Heart right ventricle (tissue), 16 donors: ENCODE measurements around the gene ADGRD2. TPM values are rescaled to one million over a fixed set of nuclear protein-coding genes. Genes with fewer than 3 reads are reported as not detected.

Experiments used
- ATAC-seq, 8 donors: fragments of 200-7000 bp; cut with Tn5 transposase; one replicate each; pipeline ENCODE4 v1.9.1; 2020; ENCODE audit warnings: mild to moderate bottlenecking in 8 of 8, moderate library complexity in 8 of 8, moderate number of reproducible peaks in 1 of 8
- DNase-seq, 2 donors: peaks; one replicate each; pipeline ENCODE4 v3.0.0-alpha.2; 2020
- H3K27ac ChIP-seq, 10 donors: fragments of 200-600 bp; sonication (generic) in 2 of 10; one replicate each; pipeline versions ENCODE4 v1.5.0 to v1.8.0; 2020 to 2022; ENCODE audit warnings: mild to moderate bottlenecking in 3 of 10
- H3K27me3 ChIP-seq, 7 donors: fragments of 200-600 bp; one replicate each; pipeline ENCODE4 v1.8.0; 2021 to 2022; ENCODE audit warnings: mild to moderate bottlenecking in 2 of 7
- H3K36me3 ChIP-seq, 9 donors: fragments of 200-600 bp; sonication (generic) in 1 of 9; one replicate each; pipeline versions ENCODE4 v1.5.0 to v1.8.0; 2020 to 2022; ENCODE audit warnings: mild to moderate bottlenecking in 2 of 9
- H3K4me1 ChIP-seq, 9 donors: fragments of 200-600 bp; sonication (generic) in 1 of 9; one replicate each; pipeline versions ENCODE4 v1.5.0 to v1.8.0; 2020 to 2022; ENCODE audit warnings: mild to moderate bottlenecking in 4 of 9
- H3K4me3 ChIP-seq, 10 donors: fragments of 200-600 bp; sonication (generic) in 2 of 10; one replicate each; pipeline versions ENCODE4 v1.5.0 to v1.8.0; 2020 to 2022; ENCODE audit warnings: mild to moderate bottlenecking in 7 of 10, moderate library complexity in 2 of 10
- H3K9me3 ChIP-seq, 11 donors: fragments of 200-600 bp in 10 of 11; sonication (generic) in 2 of 11; one replicate each; pipeline versions ENCODE4 v1.5.0 to v1.8.0; 2013 to 2022; ENCODE audit warnings: mild to moderate bottlenecking in 2 of 11, control low read depth in 1 of 11, moderate library complexity in 1 of 11
- whole genome bisulfite sequencing, 2 donors: extraction: QIAGEN DNeasy Blood & Tissue Kit; methylation state at CpG; one replicate each; pipeline ENCODE4 v1.1.7; 2013; ENCODE audit warnings: inconsistent platforms in 1 of 2; 5-methylcytosine and 5-hydroxymethylcytosine counted together
- intact Hi-C, 10 donors: fragments of 100-400 bp; cut with DNase I; formaldehyde crosslinking; loops; one replicate each; pipeline versions ENCODE4 v1.11.1 to v1.14.2; 2022
- polyA plus RNA-seq, 2 donors: library from polyadenylated mRNA; stranded (reverse); fragments of 200-250 nt; gene quantifications; one replicate each; pipeline ENCODE4 v1.2.3, GENCODE V29; 2013
- total RNA-seq, 10 donors: library from RNA; stranded (reverse); fragmentation: NEBNext Ultra II Directional in 3 of 10; extraction: Animal tissue kit (Norgen Biotek cat#: 25700) in 3 of 10; gene quantifications; one replicate each; pipeline versions ENCODE4 v1.2.1 to v1.2.4, GENCODE V29; 2021 to 2023
- TF ChIP-seq, protein P1 (sequence below), 9 donors: fragments of 200-600 bp; sonication (generic) in 2 of 9; IDR thresholded peaks; one replicate each; pipeline versions ENCODE4 v1.5.0 to v1.8.0; 2021 to 2022; ENCODE audit warnings: antibody characterized with exemption in 9 of 9, mild to moderate bottlenecking in 5 of 9, moderate library complexity in 1 of 9
- donor health status: Arrhythmogenic right ventricular cardiomyopathy.
- donor health status: ischemic (EF 13 %, LVEDD 7.1; RV severe dilation, severe dysfunction).
- donor health status: healthy with polysubstance abuse.
- donor health status: DM: no; HTN: yes; CAD: no.
- donor health status: DM: no; HTN: no; CAD: no.
- donor health status: ischemic (EF 25% LVEDD 6.9; RV normal size, moderate dysfunction).
- donor health status: ischemic (EF 25% LVEDD 5.7; RV mildly dilated, moderate dysfunction).
- donor health status: healthy.
- donor health status: DM: yes; HTN: yes; CAD: no.
- donor health status: Ischemic cardiomyopathy.
- donor health status: ischemic (EF 35%, LVEDD 5.7; RV mildly dilated, moderate dysfunction).
- donor health status: nonischemic (EF 11% LVEDD 7.7; RV severe dilation, severe dysfunction).
- donor health status: DM: yes; HTN: yes; CAD: no.
- donor health status: PGD.
- donor health status: ischemic (EF 29% LVEDD 5.4; RV normal size, mild dysfunction).
- donor health status: nonischemic (EF 23%, LVEDD 6.1; RV moderate dilation, normal function).

Gene ADGRD2
- total and polyA plus RNA-seq, 12 donors = 0.03 to 0.68 TPM; not detected in 10

DNA sequence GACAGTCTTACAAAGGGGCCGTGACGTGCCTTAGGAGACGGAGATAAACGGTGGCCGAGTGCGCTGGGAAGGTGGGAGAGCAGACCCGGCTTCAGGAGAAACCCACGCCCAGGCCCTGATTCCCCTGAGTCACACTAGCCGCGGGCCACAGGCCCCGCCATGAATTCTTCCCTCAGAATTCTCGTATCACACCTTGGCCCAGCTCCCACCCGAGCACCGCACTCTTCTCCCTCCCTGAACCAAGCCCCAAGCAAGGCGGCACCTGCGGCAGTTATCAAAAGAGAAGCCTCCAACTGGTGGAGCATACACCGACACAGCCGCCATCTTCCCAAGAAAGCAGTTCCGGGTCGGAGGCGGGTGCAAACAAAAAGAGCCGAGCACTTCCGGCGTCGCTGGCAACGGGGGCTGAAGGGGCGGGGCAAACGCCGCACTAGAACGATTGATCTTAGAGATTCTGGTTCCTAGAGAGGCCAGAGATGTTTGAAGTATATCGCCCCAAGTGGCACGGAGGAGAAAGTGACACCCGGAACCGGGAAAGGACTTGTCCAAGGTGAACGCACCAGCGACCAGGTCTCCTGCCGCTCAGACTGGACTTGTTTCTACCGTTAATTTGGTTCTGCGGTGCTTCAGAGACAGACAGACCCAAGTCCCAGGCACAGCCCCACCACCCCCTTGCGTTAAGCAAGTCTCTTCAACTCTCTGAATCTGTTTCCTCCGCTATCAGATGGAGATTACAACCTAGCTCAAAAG, 35.0 kb upstream of the ADGRD2 start, which contains the start of gene PSMB7:
TSS of gene PSMB7 (minus strand) at position 341 of the 750 bp plus-strand sequence. CDS start at position 324, 17 bp downstream.
- intact Hi-C loops = loop anchor here in 2 of 10 donors (5.0 kb wide), 1 partner anchor 122 kb away; no protein-coding TSS in a partner anchor
- Histone ChIP-seq H3K4me1 (peaks cover 0 to 30% (median 15%) of the 10 kb centered on the region in 9 donors), H3K27ac (peak within 1 kb of the TSS in 8 of 10 donors; percentile 25 to 85 (median 58)), H3K36me3 (peaks cover 0 to 41% (median 33%) of the 10 kb centered on the region in 9 donors), H3K4me3 (peak within 1 kb of the TSS; percentile 77 to 99 (median 88)), H3K9me3 (peaks cover 0 to 4% (median 0%) of the 10 kb centered on the region in 11 donors), H3K27me3 (no peaks in the 10 kb centered on the region)
- peak; percentile 96 for DNase-seq
- peak; percentile 92 to 97 (median 96) for ATAC-seq
- 6% methylated on average over 41 of the region's 41 CpGs for WGBS, 2 donors
- TF ChIP-seq, protein P1, sequence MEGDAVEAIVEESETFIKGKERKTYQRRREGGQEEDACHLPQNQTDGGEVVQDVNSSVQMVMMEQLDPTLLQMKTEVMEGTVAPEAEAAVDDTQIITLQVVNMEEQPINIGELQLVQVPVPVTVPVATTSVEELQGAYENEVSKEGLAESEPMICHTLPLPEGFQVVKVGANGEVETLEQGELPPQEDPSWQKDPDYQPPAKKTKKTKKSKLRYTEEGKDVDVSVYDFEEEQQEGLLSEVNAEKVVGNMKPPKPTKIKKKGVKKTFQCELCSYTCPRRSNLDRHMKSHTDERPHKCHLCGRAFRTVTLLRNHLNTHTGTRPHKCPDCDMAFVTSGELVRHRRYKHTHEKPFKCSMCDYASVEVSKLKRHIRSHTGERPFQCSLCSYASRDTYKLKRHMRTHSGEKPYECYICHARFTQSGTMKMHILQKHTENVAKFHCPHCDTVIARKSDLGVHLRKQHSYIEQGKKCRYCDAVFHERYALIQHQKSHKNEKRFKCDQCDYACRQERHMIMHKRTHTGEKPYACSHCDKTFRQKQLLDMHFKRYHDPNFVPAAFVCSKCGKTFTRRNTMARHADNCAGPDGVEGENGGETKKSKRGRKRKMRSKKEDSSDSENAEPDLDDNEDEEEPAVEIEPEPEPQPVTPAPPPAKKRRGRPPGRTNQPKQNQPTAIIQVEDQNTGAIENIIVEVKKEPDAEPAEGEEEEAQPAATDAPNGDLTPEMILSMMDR (IDR thresholded peaks at IDR 0.05) = peak; percentile 72 to 94 (median 87)

DNA sequence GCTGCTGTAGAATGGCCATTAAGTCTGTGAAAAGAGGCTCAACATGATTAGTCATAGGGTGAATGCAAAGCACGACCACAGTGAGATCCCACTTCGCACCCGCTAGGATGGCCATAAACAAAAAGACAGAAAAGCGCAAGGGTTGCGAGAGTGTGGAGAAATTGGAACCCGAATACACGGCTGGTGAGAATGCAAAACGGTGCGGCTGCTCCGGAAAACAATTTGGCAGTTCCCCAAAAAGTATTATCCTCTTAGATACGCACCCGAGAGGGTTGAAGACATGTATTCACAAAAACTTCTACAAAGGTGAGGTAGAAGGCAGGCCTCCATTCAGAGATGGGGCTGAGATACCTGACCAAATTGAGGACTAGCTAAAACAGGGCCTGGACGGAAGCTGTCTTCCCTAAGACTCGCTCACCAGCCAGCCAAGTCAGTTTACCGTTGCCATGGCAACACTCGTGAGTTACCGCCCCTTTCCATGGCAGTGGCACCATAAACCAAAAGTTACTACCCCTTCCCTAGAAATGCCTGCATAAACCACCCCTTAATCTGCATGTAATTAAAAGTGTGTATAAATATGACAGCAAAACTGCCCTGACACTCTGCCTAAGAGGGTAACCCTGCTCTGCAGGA, 34.3 kb upstream of the ADGRD2 start:
- H3K4me3 ChIP-seq = peak overlapping the region in 8 of 10 donors; percentile 77 to 99 (median 89)
- no peak for ATAC-seq
- H3K27ac ChIP-seq = peak overlapping the region in 1 of 10 donors; percentile 37
- peaks cover 0 to 4% (median 0%) of the 10 kb centered on the region in 11 donors for H3K9me3 ChIP-seq
- intact Hi-C loops = loop anchor here in 2 of 10 donors (5.0 kb wide), 1 partner anchor 121 kb away; no protein-coding TSS in a partner anchor
- H3K27me3 ChIP-seq = no peaks in the 10 kb centered on the region
- TF ChIP-seq, protein P1 (IDR thresholded peaks at IDR 0.05) = no peak
- H3K4me1 ChIP-seq = peaks cover 0 to 30% (median 14%) of the 10 kb centered on the region in 9 donors
- 78 to 83% methylated on average over 17 of the region's 17 CpGs for WGBS, 2 donors
- H3K36me3 ChIP-seq = peaks cover 0 to 34% (median 28%) of the 10 kb centered on the region in 9 donors
- DNase-seq = no peak

DNA sequence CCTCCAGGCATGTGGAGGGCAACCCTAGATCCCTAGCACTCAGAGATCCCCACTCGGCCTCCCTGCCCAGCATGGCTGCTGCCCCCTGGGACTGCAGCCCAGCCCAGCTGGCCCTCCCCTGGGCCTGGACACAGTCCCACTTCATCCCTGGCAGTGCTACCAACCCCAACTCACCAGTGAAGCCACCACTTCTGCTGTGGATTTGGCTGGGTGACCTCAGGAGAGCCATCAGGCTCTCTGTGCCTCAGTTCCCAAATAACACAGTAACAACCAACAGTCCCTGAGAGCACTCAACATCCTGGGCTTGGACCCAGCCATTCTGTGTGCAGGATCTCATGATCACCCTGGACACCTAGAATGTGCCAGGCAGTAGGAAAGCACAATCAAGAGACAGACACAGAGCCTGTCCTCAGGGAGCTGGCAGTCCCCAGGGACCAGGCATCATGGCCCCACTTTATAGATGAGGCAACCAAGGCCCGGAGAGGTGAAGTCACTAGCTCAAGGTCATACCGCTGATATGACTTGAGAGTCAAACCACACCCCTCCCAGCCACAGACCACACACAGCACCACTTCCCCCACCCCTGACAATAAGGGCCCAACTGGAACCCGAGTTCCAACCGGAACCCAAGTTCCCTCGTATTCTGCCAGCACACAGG, 30.3 kb upstream of the ADGRD2 start:
- Histone ChIP-seq H3K9me3 (peaks cover 0 to 4% (median 0%) of the 10 kb centered on the region in 11 donors), H3K27me3 (peaks cover 0 to 8% (median 3%) of the 10 kb centered on the region in 7 donors), H3K36me3 (no peaks in the 10 kb centered on the region), H3K4me1 (peaks cover 0 to 2% (median 0%) of the 10 kb centered on the region in 9 donors), H3K4me3 (no peak overlapping the region), H3K27ac (no peak overlapping the region)
- TF ChIP-seq, protein P1 (IDR thresholded peaks at IDR 0.05) = peak in 3 of 9 donors; percentile 4 to 19 (median 16)
- DNase-seq (no peak), ATAC-seq (peak in 2 of 8 donors; percentile 2 to 7)
- 70 to 77% methylated on average over 6 of the region's 6 CpGs for WGBS, 2 donors
- intact Hi-C loops = loop anchor here (1.0 to 5.0 kb wide), 4 partner anchors 115 to 117 kb away; no protein-coding TSS in a partner anchor
